Stimulated activated CD4-positive, alpha-beta T cell treated with anti-CD3 and anti-CD28 coated beads, Interleukin-2, amount 100 ng/mL, for 4 hours (primary cell): ENCODE data around the gene DBNL.
A peak's percentile ranks its signal among the peaks of the same experiment; 100 is the strongest.
"Not testable (repeated sequence)": the region's sequence is repeated elsewhere in the genome, so short reads cannot be mapped to it uniquely, and the experiment has no call there.

Experiments used
- DNase-seq: peaks from one replicate; pipeline ENCODE4 v3.0.0-alpha.2; 2020; ENCODE audit warnings: low read depth

The DBNL gene

GRCh38 chr7:44044315-44045225, at the start of gene DBNL:
Gene DBNL, plus strand, starts transcription at chr7:44044702. Its CDS starts 36 bp downstream, at chr7:44044738.
- peak; percentile 80 for DNase-seq

- not testable (repeated sequence) for DNase-seq
Measured at GRCh38 chr7:43997532-43997931, 47.0 kb upstream of the DBNL start, which contains the start of gene SPDYE1. Gene SPDYE1, plus strand, starts transcription at chr7:43997897. Its CDS starts 2,053 bp downstream, at chr7:43999950.

GRCh38 chr7:44012081-44012480, 32.4 kb upstream of the DBNL start:
- not testable (repeated sequence) for DNase-seq

- not testable (repeated sequence) for DNase-seq
Measured at GRCh38 chr7:44015090-44015489, 29.4 kb upstream of the DBNL start.

GRCh38 chr7:44018857-44019807, 25.4 kb upstream of the DBNL start:
- DNase-seq: peak; percentile 99

GRCh38 chr7:44019825-44020224, 24.7 kb upstream of the DBNL start:
- not testable (repeated sequence) for DNase-seq

GRCh38 chr7:44022069-44022468, 22.4 kb upstream of the DBNL start:
- not testable (repeated sequence) for DNase-seq

GRCh38 chr7:44022796-44023467, 21.6 kb upstream of the DBNL start:
- not testable (repeated sequence) for DNase-seq

GRCh38 chr7:44029433-44029832, 15.1 kb upstream of the DBNL start:
- DNase-seq: not testable (repeated sequence)

- DNase-seq: not testable (repeated sequence)
Measured at GRCh38 chr7:44030029-44030428, 14.5 kb upstream of the DBNL start.

- DNase-seq: not testable (repeated sequence)
Measured at GRCh38 chr7:44031319-44031718, 13.2 kb upstream of the DBNL start.

GRCh38 chr7:44032031-44032430, 12.5 kb upstream of the DBNL start:
- not testable (repeated sequence) for DNase-seq

GRCh38 chr7:44033971-44034844, 10.3 kb upstream of the DBNL start:
- not testable (repeated sequence) for DNase-seq

GRCh38 chr7:44036364-44036763, 8.1 kb upstream of the DBNL start:
- not testable (repeated sequence) for DNase-seq

- DNase-seq: not testable (repeated sequence)
Measured at GRCh38 chr7:44037951-44038350, 6.6 kb upstream of the DBNL start.

- not testable (repeated sequence) for DNase-seq
Measured at GRCh38 chr7:44038553-44038952, 5.9 kb upstream of the DBNL start.

- DNase-seq: peak; percentile 63
Measured at GRCh38 chr7:44038961-44039558, 5.4 kb upstream of the DBNL start.

- DNase-seq: not testable (repeated sequence)
Measured at GRCh38 chr7:44039800-44040492, 4.6 kb upstream of the DBNL start.

GRCh38 chr7:44040493-44040891, 4.0 kb upstream of the DBNL start:
- peak; percentile 50 for DNase-seq

- no peak for DNase-seq
Measured at GRCh38 chr7:44042221-44042620, 2.3 kb upstream of the DBNL start.
